Suprapubic skin (tissue), 3 donors: Measurements from ENCODE around the gene ESYT1.
"Not testable (repeated sequence)": the region's sequence is repeated elsewhere in the genome, so short reads cannot be mapped to it uniquely, and the experiment has no call there.

Experiments used
- POLR2A ChIP-seq, 2 donors: fragments of 450-650 bp; IDR thresholded peaks; one replicate each; pipeline ENCODE4 v1.6.1; 2017; ENCODE audit warnings: antibody characterized with exemption in 2 of 2, mild to moderate bottlenecking in 2 of 2, moderate library complexity in 2 of 2
- TF ChIP-seq, protein P1 (sequence below), 2 donors: fragments of 200-600 bp in 1 of 2; fragments of 450-650 bp in 1 of 2; sonication (generic) in 1 of 2; IDR thresholded peaks; one replicate each; pipeline ENCODE4 v1.5.1; 2016 to 2019; ENCODE audit warnings: antibody characterized with exemption in 2 of 2, mild to moderate bottlenecking in 1 of 2, moderate library complexity in 1 of 2

DNA sequence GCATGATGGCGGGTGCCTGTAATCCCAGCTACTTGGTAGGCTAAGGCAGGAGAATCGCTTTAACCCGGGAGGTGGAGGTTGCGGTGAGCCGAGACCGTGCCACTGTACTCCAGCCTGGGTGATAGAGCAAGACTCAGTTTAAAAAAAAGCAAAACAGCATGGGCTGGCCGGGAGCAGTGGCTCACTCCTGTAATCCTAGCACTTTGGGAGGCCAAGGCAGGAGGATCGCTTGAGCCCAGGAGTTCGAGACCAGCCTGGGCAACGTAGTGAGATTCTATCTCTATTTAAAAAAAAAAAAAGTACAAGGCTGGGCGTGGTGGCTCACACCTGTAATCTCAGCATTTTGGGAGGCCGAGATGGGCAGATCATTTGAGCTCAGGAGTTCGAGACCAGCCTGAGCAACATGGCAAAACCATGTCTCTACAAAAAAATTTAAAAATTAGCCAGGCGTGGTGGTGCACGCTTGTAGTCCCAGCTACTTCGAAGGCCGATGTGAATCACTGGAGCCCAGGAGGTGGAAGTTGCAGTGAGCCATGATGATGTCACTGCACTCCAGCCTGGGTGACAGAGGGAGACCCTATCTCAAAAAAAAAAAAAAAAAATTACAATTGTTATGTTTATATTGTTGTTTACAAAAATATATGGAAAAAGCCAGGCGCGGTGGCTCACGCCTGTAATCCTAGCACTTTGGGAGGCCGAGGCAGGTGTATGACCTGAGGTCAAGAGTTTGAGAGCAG, 28.6 kb downstream of the ESYT1 start:
- TF ChIP-seq, protein P1, sequence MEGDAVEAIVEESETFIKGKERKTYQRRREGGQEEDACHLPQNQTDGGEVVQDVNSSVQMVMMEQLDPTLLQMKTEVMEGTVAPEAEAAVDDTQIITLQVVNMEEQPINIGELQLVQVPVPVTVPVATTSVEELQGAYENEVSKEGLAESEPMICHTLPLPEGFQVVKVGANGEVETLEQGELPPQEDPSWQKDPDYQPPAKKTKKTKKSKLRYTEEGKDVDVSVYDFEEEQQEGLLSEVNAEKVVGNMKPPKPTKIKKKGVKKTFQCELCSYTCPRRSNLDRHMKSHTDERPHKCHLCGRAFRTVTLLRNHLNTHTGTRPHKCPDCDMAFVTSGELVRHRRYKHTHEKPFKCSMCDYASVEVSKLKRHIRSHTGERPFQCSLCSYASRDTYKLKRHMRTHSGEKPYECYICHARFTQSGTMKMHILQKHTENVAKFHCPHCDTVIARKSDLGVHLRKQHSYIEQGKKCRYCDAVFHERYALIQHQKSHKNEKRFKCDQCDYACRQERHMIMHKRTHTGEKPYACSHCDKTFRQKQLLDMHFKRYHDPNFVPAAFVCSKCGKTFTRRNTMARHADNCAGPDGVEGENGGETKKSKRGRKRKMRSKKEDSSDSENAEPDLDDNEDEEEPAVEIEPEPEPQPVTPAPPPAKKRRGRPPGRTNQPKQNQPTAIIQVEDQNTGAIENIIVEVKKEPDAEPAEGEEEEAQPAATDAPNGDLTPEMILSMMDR (IDR thresholded peaks at IDR 0.05): not testable (repeated sequence)
- not testable (repeated sequence) for TF ChIP-seq POLR2A (IDR thresholded peaks at IDR 0.05)
